COLO829 (cell line): Measurements from ENCODE around the gene FTSJ1.
"Not testable (repeated sequence)": the region's sequence is repeated elsewhere in the genome, so short reads cannot be mapped to it uniquely, and the experiment has no call there.

ENCODE experiments used
- DNase-seq: peaks from one replicate; pipeline ENCODE4 v3.0.0; 2012; ENCODE audit warnings: low spot score

Gene FTSJ1

GRCh38 chrX:48475774-48476577, at the start of gene FTSJ1:
TSS of gene FTSJ1 (plus strand) at chrX:48476199. CDS start at chrX:48478048, 1,849 bp downstream.
- DNase-seq: peak; percentile 83

- DNase-seq: not testable (repeated sequence)
Measured at GRCh38 chrX:48427027-48427716, 48.8 kb upstream of the FTSJ1 start.

- not testable (repeated sequence) for DNase-seq
Measured at GRCh38 chrX:48429606-48430005, 46.4 kb upstream of the FTSJ1 start.

GRCh38 chrX:48430166-48430565, 45.8 kb upstream of the FTSJ1 start:
- not testable (repeated sequence) for DNase-seq

DNA sequence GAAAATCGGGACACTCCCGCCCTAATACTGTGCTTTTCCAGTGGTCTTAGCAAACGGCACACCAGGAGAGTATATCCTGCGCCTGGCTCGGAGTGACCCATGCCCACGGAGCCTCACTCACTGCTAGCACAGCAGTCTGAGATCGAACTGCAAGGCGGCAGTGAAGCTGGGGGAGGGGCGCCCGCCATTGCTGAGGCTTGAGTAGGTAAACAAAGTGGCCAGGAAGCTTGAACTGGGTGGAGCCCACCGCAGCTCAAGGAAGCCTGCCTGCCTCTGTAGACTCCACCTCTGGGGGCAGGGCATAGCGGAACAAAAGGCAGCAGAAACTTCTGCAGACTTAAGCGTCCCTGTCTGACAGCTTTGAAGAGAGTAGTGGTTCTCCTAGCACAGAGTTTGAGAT, 42.3 kb upstream of the FTSJ1 start:
- DNase-seq: not testable (repeated sequence)

- not testable (repeated sequence) for DNase-seq
Measured at GRCh38 chrX:48447201-48447600, 28.8 kb upstream of the FTSJ1 start.

- no peak for DNase-seq
Measured at GRCh38 chrX:48450076-48450475, 25.9 kb upstream of the FTSJ1 start.

- no peak for DNase-seq
Measured at GRCh38 chrX:48451708-48452107, 24.3 kb upstream of the FTSJ1 start.

- DNase-seq: no peak
Measured at GRCh38 chrX:48456628-48457331, 19.2 kb upstream of the FTSJ1 start.

DNA sequence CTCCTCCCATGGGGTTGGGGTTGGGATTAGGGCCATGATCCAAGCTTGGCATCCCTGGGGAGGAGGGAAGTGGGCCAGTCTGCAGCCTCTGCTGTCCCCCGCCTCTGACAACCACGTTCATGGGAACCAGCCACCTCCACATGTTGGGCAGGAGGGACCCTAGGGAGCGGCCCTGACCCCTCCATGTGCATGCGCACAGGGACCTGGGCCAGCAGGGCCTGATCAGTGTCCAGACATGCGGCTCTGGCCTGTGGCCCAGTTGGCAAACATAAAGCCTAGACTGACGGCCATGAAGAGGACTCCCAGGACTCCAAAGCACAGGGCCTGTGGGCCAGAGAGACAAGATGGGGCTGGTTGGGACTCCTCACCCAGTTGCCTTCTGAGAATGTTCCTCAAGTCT, 17.3 kb upstream of the FTSJ1 start:
- no peak for DNase-seq

DNA sequence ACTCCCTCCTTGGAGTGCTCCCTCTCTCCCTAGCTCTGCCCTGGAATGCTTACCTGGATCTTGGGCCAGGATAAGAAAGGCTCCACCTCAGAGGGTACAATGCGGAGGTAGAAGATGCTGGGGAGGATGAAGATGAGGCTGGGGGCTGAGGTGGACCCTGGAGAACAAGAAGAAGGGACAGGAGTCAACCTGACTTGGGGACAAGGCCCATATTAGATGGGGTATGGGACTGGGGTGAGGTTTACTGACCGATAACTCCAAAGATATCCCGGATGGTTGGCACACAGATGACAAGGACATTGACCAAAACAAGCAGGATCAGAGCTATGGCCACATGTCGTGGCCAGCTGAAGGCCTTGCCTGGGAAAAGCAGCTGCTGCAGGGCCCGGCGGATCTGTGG, 16.5 kb upstream of the FTSJ1 start:
- no peak for DNase-seq

- no peak for DNase-seq
Measured at GRCh38 chrX:48460031-48460430, 16.0 kb upstream of the FTSJ1 start.

DNA sequence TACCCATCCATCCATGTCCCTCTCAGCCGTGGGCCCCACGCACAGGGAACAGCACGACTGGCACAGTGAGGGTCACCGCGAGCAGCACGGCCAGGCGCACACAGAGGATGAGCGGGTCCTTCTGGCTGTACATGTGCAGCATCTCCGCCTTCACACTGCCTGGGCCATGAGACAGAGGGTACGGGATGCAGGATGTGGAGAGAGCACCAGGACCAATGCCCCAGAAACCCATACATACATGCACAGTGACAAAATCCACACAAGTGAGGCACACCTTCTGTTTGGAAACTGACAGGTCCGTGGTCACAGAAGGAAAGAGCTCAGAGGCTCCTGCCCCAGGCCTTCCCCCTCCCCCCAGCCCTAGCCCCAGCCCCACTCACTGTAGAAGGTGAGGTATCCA, 15.4 kb upstream of the FTSJ1 start:
- no peak for DNase-seq

DNA sequence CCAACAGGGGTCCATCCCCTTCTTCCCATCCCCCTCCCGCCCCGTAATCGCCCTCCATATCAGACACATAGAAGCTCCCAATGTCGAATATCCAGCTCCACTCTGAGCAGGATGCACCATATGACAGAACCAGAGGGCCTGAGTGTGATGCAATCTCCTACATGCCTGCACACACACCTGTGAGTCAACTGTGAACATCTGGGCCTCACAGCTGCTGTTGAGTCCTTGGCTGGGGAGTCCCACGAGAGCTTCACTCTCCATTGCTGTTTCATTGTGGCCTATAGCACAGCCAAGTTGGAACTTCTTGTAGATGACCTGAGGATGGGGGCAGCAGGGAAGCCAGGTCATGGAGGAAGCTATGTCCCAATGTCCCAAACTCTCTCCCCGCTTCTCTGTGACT, 14.2 kb upstream of the FTSJ1 start:
- DNase-seq: no peak

- DNase-seq: no peak
Measured at GRCh38 chrX:48465336-48465933, 10.6 kb upstream of the FTSJ1 start.

- DNase-seq: no peak
Measured at GRCh38 chrX:48466696-48467095, 9.3 kb upstream of the FTSJ1 start.

DNA sequence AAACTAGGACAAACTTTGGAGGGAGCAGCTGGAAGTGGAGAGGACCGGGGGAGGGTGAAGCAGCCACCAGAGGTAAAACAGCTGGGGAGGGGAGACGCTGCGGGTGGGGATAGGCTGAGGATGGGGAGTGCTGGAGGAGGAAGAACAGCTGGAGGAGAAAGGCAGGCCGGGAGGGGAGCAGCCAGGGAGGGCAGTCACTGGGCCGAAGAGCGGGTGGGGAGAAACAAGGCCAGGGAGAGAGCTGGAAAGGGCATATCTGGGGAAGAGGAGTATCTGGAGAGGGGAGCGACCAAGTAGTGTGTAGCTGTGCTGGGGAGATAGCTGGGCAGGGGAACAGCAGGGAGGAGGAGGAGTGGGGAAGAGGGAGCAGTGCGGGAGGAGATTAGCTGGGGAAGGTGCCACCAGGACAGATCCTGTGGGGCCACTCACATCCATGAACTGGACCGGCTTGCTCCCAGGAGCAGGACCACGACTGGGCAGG, 8.7 kb upstream of the FTSJ1 start:
- no peak for DNase-seq

DNA sequence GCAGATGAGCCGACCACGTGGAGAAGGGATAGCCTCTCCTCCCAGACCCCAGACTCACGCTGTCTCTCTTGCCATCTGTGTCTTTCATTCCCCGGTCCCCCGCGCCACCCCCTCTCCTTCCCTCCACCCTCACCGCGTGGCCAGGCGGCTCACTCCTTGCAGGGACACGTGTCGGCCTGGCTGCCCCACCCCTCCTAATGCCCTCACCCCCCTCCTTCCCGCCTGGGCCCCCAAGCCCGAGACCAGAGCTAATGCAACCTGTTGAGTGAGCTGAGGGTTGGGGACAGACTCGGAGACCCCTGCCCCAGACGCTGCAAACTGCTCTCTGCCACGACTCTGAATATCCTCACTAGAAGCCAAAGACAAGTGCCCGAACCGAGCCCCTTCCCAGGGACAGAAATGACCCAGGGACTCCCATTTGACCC, 7.7 kb upstream of the FTSJ1 start:
- no peak for DNase-seq

DNA sequence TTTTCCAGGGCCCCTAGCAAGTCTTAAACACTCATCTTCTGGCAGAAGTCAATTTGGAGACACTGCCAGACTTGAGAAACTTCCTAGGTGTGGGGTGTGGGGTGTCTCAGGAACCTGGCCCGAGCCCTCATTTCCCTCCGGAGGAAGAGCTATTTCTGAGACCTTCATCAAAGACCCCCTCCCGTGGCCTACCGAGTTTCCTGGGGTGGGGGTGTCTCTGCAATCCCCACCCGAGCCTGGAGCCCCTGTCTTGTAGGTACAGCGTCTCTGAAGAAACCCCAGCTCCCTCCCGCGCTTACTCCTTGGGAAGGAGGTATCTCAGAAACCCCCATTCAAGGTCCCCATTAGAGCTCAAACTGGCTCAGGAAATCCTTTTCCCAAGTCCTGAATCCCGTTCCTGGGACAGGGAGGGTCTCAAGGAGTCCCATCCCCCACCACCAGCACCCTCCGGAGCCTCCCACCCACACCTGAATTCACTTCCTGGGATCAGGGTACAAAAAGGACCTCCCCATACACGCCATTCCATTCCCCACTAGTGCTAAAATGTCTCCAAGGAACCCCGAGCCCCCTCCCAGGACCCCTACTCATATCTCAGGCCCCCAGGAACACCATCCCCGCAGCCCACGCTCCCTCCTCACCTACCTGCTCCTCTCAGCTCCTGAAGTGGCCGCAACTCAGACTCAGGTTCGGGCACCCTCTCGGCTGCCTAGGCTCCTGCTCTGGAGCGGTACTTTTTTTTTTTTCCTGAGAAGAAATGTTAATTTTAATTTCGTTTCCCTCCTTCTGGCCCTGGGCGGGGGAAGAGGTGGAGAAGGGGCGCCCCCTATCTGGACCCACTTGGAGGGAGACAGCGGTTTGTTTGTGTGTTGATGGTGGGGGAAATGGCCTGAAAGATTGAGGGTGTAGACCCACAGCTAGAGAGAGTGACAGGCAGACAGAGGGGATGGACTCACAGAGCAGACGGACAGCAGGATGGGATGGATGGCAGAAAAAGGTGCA, 7.0 kb upstream of the FTSJ1 start:
- DNase-seq: no peak

GRCh38 chrX:48470110-48470832, 5.7 kb upstream of the FTSJ1 start, which contains the start of gene SLC38A5:
TSS of gene SLC38A5 (minus strand) at chrX:48470260. CDS start at chrX:48467924, 2,336 bp downstream.
- DNase-seq: no peak
